Adrenal gland (tissue), 5 donors: ENCODE results near the gene LBH.

Experiments used
- POLR2A ChIP-seq, 2 donors: fragments of 450-650 bp; IDR thresholded peaks; one replicate each; pipeline ENCODE4 v1.6.1; 2017; ENCODE audit warnings: antibody characterized with exemption in 2 of 2, mild to moderate bottlenecking in 2 of 2, moderate library complexity in 1 of 2
- TF ChIP-seq, protein P1 (sequence below), 6 experiments: fragments of 450-650 bp in 4 of 6; fragments of 200-600 bp in 2 of 6; sonication (generic) in 1 of 6; IDR thresholded peaks; 1 replicate in 5 of 6; 2 replicates in 1 of 6; pipeline versions ENCODE4 v1.5.1 to v1.8.0; 2016 to 2021; ENCODE audit warnings: antibody characterized with exemption in 6 of 6, mild to moderate bottlenecking in 2 of 6, moderate library complexity in 1 of 6
- donor health status: DM: no; HTN: no; CAD: no.

DNA sequence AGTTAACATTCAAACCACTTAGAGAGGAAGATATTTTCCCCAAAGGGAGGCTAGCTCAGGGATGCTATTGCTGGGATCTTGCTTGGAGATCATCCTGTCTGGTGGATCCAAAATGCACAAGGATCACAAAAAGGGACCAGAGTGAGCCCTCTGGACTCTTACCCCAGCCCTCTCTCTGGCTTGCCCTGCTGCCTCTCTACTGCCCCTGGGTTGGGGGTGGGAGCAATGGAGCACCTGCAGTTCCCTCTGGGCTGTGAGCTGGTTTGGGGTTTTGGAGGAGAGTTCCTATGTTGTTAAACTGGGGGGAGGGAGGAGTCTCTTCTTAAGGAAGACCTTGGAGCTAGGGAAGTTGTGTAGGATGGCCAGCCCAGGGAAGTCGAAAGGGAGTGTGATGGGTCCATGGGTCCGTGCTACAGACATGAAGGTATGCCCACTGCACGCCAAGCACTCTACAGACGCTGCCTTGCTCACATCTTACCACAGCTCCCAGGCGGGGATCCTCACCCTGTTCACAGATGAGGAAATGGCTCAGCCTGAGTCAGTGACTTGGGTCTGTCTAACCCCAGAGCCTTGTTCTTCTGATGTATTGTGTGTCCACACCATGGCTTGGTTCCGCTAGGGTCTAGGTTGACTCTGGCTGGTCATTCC lies 3.8 kb downstream of the LBH start:
- TF ChIP-seq, protein P1, sequence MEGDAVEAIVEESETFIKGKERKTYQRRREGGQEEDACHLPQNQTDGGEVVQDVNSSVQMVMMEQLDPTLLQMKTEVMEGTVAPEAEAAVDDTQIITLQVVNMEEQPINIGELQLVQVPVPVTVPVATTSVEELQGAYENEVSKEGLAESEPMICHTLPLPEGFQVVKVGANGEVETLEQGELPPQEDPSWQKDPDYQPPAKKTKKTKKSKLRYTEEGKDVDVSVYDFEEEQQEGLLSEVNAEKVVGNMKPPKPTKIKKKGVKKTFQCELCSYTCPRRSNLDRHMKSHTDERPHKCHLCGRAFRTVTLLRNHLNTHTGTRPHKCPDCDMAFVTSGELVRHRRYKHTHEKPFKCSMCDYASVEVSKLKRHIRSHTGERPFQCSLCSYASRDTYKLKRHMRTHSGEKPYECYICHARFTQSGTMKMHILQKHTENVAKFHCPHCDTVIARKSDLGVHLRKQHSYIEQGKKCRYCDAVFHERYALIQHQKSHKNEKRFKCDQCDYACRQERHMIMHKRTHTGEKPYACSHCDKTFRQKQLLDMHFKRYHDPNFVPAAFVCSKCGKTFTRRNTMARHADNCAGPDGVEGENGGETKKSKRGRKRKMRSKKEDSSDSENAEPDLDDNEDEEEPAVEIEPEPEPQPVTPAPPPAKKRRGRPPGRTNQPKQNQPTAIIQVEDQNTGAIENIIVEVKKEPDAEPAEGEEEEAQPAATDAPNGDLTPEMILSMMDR (IDR thresholded peaks at IDR 0.05): no peak
- no peak for TF ChIP-seq POLR2A (IDR thresholded peaks at IDR 0.05)
